IMR-90 (cell line): Measurements from ENCODE around the gene ROBO4. TPM values are rescaled to one million over a fixed set of nuclear protein-coding genes. Genes with fewer than 3 reads are reported as not detected.

Source experiments
- ATAC-seq: fragments of 200-7000 bp; cut with Tn5 transposase; 2 replicates; pipeline ENCODE4 v1.9.1; 2020; ENCODE audit warnings: low read depth, mild to moderate bottlenecking, moderate library complexity
- BruUV-seq: library from RNA; stranded (reverse); fragments of 400-500 nt; replicated peaks from 2 replicates; lab custom pipeline; 2021; lab: Mats Ljungman, UMichigan
- CTCF ChIA-PET: fragments of 300-600 bp; formaldehyde crosslinking; extraction: SDS; loops from one replicate; lab custom pipeline; 2021; ENCODE audit warnings: antibody characterized with exemption; lab: Yijun Ruan, JAX
- POLR2A ChIA-PET: fragments of 300-600 bp; sonication (Branson Sonifier 250); formaldehyde crosslinking; loops from one replicate; lab custom pipeline; 2022; ENCODE audit warnings: antibody characterized with exemption; ENCODE audit not compliant: unreplicated experiment; lab: Charles Lee
- DNase-seq: peaks from one replicate; pipeline ENCODE4 v3.0.0; 2013
- H2AFZ ChIP-seq: replicated peaks from 2 replicates; pipeline ENCODE3; 2013; ENCODE audit warnings: low read length, mild to moderate bottlenecking; ENCODE audit not compliant: poor library complexity
- H2AK5ac ChIP-seq: 2 replicates; pipeline ENCODE4 v1.6.1; 2013; ENCODE audit warnings: low read depth, low read length, inconsistent platforms
- H2AK9ac ChIP-seq: replicated peaks from 2 replicates; pipeline ENCODE3; 2013; ENCODE audit warnings: mild to moderate bottlenecking, low read depth, low read length, moderate library complexity; ENCODE audit not compliant: poor library complexity
- H2BK120ac ChIP-seq: 2 replicates; pipeline ENCODE4 v1.6.1; 2013; ENCODE audit warnings: low read depth, low read length, inconsistent platforms
- H2BK15ac ChIP-seq: 3 replicates; pipeline ENCODE4 v1.6.1; 2013; ENCODE audit warnings: low read depth, low read length, inconsistent platforms
- H2BK20ac ChIP-seq: 2 replicates; pipeline ENCODE4 v1.6.1; 2013; ENCODE audit warnings: low read depth, mild to moderate bottlenecking, inconsistent platforms, low read length, moderate library complexity
- H2BK5ac ChIP-seq: 2 replicates; pipeline ENCODE4 v1.6.1; 2013; ENCODE audit warnings: mild to moderate bottlenecking, low read depth, low read length, inconsistent platforms; ENCODE audit not compliant: poor library complexity, severe bottlenecking
- H3K14ac ChIP-seq: replicated peaks from 2 replicates; pipeline ENCODE4 v1.6.1; 2013; ENCODE audit warnings: low read depth, low read length, inconsistent platforms
- H3K18ac ChIP-seq: 2 replicates; pipeline ENCODE4 v1.6.1; 2013; ENCODE audit warnings: low read depth, low read length, control low read depth
- H3K23ac ChIP-seq: 2 replicates; pipeline ENCODE4 v1.6.1; 2013; ENCODE audit warnings: low read depth, low read length, inconsistent platforms
- H3K27ac ChIP-seq: 2 replicates; pipeline ENCODE4 v1.5.1; 2013; ENCODE audit warnings: mild to moderate bottlenecking, control low read depth, low read length; ENCODE audit not compliant: insufficient read depth
- H3K27me3 ChIP-seq: 2 replicates; pipeline ENCODE4 v1.6.1; 2013; ENCODE audit warnings: low read length; ENCODE audit not compliant: control insufficient read depth, insufficient read depth
- H3K36me3 ChIP-seq: 2 replicates; pipeline ENCODE4 v1.6.1; 2013; ENCODE audit warnings: low read length, mixed read lengths; ENCODE audit not compliant: control insufficient read depth, insufficient read depth
- H3K4ac ChIP-seq: 2 replicates; pipeline ENCODE4 v1.6.1; 2013; ENCODE audit warnings: low read depth, low read length, inconsistent platforms
- H3K4me1 ChIP-seq: 2 replicates; pipeline ENCODE4 v1.6.1; 2013; ENCODE audit warnings: low read length, mixed read lengths; ENCODE audit not compliant: control insufficient read depth, insufficient read depth
- H3K4me2 ChIP-seq: 2 replicates; pipeline ENCODE4 v1.6.1; 2013; ENCODE audit warnings: low read depth, mild to moderate bottlenecking, control low read depth, low read length, moderate library complexity
- H3K4me3 ChIP-seq: 2 replicates; pipeline ENCODE4 v1.5.1; 2013; ENCODE audit warnings: low read depth, mild to moderate bottlenecking, control low read depth, low read length, moderate library complexity; ENCODE audit not compliant: insufficient read depth
- H3K56ac ChIP-seq: 2 replicates; pipeline ENCODE4 v1.6.1; 2013; ENCODE audit warnings: low read length, inconsistent platforms; ENCODE audit not compliant: insufficient read depth; ENCODE audit errors: extremely low read depth
- H3K79me1 ChIP-seq, 2 experiments: 2 replicates each; pipeline ENCODE4 v1.6.1; 2013; ENCODE audit warnings: low read length in 2 of 2, inconsistent platforms in 1 of 2, low read depth in 1 of 2
- H3K9ac ChIP-seq: 2 replicates; pipeline ENCODE4 v1.6.1; 2013; ENCODE audit warnings: low read depth, low read length, control low read depth
- H3K9me1 ChIP-seq: 2 replicates; pipeline ENCODE4 v1.6.1; 2013; ENCODE audit warnings: low read length, inconsistent platforms; ENCODE audit not compliant: insufficient read depth
- H3K9me3 ChIP-seq: 2 replicates; pipeline ENCODE4 v1.6.1; 2013; ENCODE audit warnings: low read length; ENCODE audit not compliant: control insufficient read depth, insufficient read depth
- H4K20me1 ChIP-seq: 2 replicates; pipeline ENCODE4 v1.6.1; 2013; ENCODE audit warnings: low read length, inconsistent platforms; ENCODE audit not compliant: insufficient read depth
- H4K5ac ChIP-seq: 2 replicates; pipeline ENCODE4 v1.6.1; 2013; ENCODE audit warnings: mild to moderate bottlenecking, low read depth, low read length, control low read depth
- H4K8ac ChIP-seq, 2 experiments: 2 replicates each; pipeline ENCODE4 v1.6.1; 2013; ENCODE audit warnings: low read depth in 2 of 2, low read length in 2 of 2, control low read depth in 1 of 2, inconsistent platforms in 1 of 2
- H4K91ac ChIP-seq: 2 replicates; pipeline ENCODE4 v1.6.1; 2013; ENCODE audit warnings: low read depth, low read length, inconsistent platforms; ENCODE audit not compliant: insufficient read depth
- BHLHE40 ChIP-seq: fragments of 150-350 bp; IDR thresholded peaks from 2 replicates; pipeline ENCODE4 v1.6.1; 2016; ENCODE audit warnings: mild to moderate bottlenecking, low read depth, low read length
- MAZ ChIP-seq: IDR thresholded peaks from 2 replicates; pipeline ENCODE4 v1.6.1; 2012; ENCODE audit warnings: low read depth, mild to moderate bottlenecking, low read length, improper control_type of control experiment, moderate library complexity, borderline replicate concordance
- WGBS, 2 experiments: methylation state at CpG; one replicate each; pipeline versions ENCODE4 v1.1.5 to v1.1.7; 2013; ENCODE audit warnings: missing lambda C conversion rate in 2 of 2; ENCODE audit not compliant: insufficient read length in 1 of 2; ENCODE audit errors: extremely low coverage in 2 of 2; 5-methylcytosine and 5-hydroxymethylcytosine counted together
- dilution Hi-C: fragments of 300-500 bp; cut with HindIII; formaldehyde crosslinking; loops from one replicate; pipeline ENCODE4 v1.14.3; 2018; ENCODE audit warnings: low sequenced_read_pairs; ENCODE audit not compliant: unreplicated experiment
- in situ Hi-C: fragments of 300-500 bp; cut with MboI; formaldehyde crosslinking; loops from 3 replicates; pipeline ENCODE4 v1.14.3; 2019; ENCODE audit warnings: low sequenced_read_pairs, inconsistent platforms, mixed read lengths
- intact Hi-C: fragments of 100-400 bp; cut with micrococcal nuclease; formaldehyde crosslinking; loops from 2 replicates; pipeline ENCODE4 v1.10.0; 2022
- polyA plus RNA-seq, 3 experiments: library from polyadenylated mRNA; depleted of rRNA; stranded (reverse); fragments of >200 nt; gene quantifications; 2 replicates each; pipeline ENCODE4 v1.2.3, GENCODE V29; 2012; ENCODE audit warnings: low replicate concordance in 1 of 3
- total RNA-seq: library from RNA; depleted of rRNA; stranded (reverse); fragments of >200 nt; gene quantifications from 2 replicates; pipeline ENCODE4 v1.2.3, GENCODE V29; 2012

ROBO4 gene
- total and polyA plus RNA-seq, 2 of the 4 experiments (the other 2 are of a cell fraction) = 0.72 to 0.82 TPM

GRCh38 chr11:124839972-124840621 lies 57.6 kb downstream of the ROBO4 start:
- Histone ChIP-seq H3K27me3 (peaks cover 67% of the 10 kb centered on the region), H4K91ac (no peak overlapping the region), H3K4me2 (peak overlapping the region; percentile 71; the same call in 1 of the 2 replicates), H3K27ac (no peak overlapping the region), H3K79me1 (no peaks in the 10 kb centered on the region), H3K18ac (no peak overlapping the region), H3K4ac (no peak overlapping the region), H2AFZ (peak overlapping the region; percentile 1), H3K23ac (peak overlapping the region; percentile 62; the same call in 1 of the 2 replicates), H2BK5ac (no peak overlapping the region), H2AK5ac (no peak overlapping the region), H2BK120ac (no peak overlapping the region), H4K5ac (no peak overlapping the region), H3K4me1 (no peaks in the 10 kb centered on the region; the same call in 1 of the 2 replicates), H2BK15ac (no peak overlapping the region), H3K4me3 (no peak overlapping the region; the same call in 1 of the 2 replicates), H2BK20ac (no peak overlapping the region), H3K36me3 (no peaks in the 10 kb centered on the region), H3K56ac (no peak overlapping the region), H4K8ac (no peak overlapping the region), H3K9ac (no peak overlapping the region), H2AK9ac (no peak overlapping the region), H3K9me3 (no peaks in the 10 kb centered on the region), H3K9me1 (no peaks in the 10 kb centered on the region; the same call in 1 of the 2 replicates), H4K20me1 (no peaks in the 10 kb centered on the region), H3K14ac (no peak overlapping the region)
- dilution Hi-C loops = no loop called here
- DNase-seq (no peak), ATAC-seq (no peak)
- no CpG with 5 or more reads among the region's 20 CpGs for WGBS, 2 experiments
- BruUV-seq = no TSS peak
- POLR2A ChIA-PET = no interaction called here
- intact Hi-C loops = no loop called here
- CTCF ChIA-PET = interaction anchor here (0.7 kb wide), 1 partner anchor 36 kb away, joined by 3 read pairs; no protein-coding TSS in a partner anchor
- in situ Hi-C loops = loop anchor here (10.0 kb wide), 2 partner anchors 75 to 195 kb away; partner anchors contain the start of gene ESAM
- TF ChIP-seq BHLHE40 (peak; percentile 13; the same call in 1 of the 2 replicates), MAZ (no peak)
